GM12874 (cell line): ENCODE results near the gene XRCC2.

Source experiments
- TF ChIP-seq, protein P1 (sequence below): IDR thresholded peaks from 2 replicates; pipeline ENCODE4 v1.5.1; 2011; ENCODE audit warnings: low read depth, mild to moderate bottlenecking, control low read depth, low read length, moderate library complexity; ENCODE audit not compliant: insufficient read depth

XRCC2 gene

DNA sequence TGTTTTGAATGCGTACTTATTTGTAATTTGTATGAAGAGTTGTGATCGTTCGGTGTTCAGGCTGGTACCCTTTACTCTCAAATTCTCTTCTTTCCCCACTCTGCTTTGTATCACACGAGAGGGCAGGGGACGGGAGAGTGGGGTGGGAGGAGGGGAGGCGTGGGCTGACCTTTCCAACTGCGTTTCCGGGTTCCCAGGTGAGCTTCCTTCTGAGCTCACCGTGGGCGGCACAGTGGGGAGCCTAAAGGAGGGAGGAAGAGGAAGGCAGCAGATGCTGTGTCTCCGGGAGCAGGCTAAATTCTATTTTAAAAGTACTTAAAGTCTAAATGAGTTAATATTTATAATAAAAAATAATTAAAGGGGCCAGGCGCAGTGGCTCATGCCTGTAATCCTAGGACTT, 7.4 kb upstream of the XRCC2 start:
- TF ChIP-seq, protein P1, sequence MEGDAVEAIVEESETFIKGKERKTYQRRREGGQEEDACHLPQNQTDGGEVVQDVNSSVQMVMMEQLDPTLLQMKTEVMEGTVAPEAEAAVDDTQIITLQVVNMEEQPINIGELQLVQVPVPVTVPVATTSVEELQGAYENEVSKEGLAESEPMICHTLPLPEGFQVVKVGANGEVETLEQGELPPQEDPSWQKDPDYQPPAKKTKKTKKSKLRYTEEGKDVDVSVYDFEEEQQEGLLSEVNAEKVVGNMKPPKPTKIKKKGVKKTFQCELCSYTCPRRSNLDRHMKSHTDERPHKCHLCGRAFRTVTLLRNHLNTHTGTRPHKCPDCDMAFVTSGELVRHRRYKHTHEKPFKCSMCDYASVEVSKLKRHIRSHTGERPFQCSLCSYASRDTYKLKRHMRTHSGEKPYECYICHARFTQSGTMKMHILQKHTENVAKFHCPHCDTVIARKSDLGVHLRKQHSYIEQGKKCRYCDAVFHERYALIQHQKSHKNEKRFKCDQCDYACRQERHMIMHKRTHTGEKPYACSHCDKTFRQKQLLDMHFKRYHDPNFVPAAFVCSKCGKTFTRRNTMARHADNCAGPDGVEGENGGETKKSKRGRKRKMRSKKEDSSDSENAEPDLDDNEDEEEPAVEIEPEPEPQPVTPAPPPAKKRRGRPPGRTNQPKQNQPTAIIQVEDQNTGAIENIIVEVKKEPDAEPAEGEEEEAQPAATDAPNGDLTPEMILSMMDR: no peak

DNA sequence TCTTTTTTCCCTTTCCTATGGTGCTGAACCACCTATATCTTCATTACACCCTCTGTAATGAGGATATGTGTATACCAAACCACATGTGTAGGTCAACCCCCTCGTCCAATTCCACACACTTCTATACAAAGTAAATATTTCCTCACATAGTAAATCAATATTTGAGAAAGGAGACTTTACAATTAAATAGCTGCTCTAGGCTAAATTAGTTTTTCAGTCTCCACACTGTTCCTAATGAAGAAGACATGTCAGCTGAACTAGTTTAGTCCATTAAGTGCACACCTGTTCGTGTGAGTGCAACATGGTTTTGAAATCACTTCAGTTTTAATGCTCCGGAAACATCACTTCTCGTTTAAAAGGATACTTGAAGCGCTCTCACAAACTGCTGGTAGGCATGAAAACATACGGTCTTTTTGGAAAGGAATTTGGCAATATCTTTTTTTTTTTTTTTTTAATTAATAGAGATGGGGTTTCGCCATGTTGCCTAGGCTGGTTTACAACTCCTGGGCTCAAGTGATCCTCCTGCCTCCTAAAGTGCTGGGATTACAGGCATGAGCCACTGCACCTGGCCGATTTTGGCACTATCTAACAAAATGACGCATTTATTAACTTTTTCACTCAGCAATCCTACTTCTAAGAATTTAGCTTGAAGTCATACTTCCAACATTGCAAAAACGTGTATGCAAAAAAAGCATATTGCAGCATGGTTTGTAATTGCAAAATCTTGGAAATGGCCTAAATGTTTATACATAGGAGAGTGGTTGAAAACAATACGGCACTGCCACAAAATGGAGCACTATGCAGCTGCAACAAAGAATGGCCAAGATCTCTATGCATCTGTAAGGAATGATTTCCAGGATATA, 2.1 kb upstream of the XRCC2 start:
- TF ChIP-seq, protein P1: no peak

DNA sequence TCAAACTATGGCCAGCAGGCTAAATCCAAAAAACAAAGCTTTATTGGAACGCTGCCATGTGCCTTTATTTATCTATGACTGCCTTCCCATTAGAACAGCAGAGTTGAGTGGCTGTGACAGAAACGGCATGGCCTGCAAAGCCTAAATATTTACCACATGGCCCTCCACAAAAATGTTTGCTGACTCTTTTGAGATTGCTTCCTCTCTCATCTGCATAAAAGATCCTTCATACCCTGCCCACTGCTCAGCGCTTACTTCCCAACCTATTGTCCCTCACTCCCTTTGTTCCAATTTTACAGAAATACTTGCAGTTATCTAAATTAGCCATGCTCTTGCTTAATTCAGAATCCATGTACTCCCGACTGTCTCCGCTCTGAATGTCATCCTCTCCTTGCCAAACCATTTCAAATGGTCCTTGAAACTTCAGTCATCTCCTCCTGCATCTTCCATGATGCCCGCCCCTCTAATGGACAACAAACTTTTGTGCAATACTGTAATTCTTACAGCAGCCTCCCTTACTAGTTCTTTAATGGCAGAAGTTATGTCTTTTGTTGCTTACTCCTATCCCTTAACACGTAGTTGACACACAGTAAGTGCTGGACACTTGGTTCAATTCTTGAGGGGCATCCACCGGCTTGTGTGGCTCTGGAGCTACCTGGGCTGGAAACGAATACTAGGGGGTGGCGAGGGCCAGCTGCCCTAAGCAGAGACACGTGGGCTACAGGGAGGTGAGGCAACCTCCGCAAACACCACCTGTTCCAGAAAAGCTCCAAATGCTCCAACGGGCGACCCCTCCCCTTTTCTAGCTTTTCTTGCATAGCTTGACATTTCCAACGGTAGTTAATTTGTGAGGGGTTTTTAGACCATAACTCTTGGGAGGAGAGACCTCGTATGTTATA, 832 bp downstream of the XRCC2 start:
- TF ChIP-seq, protein P1: no peak

DNA sequence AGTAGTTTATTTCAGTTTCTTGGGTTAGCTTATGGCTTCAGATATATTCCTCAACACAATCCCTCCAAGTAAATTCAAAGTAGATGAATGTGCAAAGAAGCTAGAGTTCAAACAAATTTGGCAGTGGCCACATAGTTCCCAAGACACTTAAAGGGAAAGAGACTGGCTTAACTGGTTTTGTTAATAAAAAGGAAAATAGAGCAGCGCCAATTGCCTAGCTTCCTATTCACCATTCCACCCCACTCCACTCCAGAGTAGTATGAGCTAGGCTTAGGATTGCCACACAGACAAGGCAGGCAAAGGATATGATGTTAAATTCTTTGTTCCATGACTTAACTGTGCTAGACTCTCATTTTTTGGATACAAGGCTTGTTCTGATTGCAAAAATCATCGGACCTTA, 2.0 kb downstream of the XRCC2 start:
- TF ChIP-seq, protein P1: no peak

DNA sequence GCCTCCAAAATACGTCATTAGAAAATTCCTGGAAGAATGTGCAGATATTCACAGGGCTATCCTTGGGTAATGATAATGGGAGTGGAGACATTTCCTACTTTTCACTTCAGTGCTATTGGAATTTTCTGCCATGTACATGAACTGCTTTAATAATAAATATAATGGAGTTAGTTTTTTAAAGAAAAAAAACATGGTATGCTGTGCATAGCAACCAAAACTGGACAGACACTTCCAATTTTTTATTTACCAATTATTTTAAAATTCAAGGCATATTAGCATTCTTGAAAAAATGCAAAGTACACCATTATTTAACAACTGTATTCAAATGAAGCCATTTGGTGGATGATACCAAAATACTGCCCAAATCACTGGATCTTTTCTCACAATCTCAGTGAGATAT, 3.3 kb downstream of the XRCC2 start:
- TF ChIP-seq, protein P1: no peak

DNA sequence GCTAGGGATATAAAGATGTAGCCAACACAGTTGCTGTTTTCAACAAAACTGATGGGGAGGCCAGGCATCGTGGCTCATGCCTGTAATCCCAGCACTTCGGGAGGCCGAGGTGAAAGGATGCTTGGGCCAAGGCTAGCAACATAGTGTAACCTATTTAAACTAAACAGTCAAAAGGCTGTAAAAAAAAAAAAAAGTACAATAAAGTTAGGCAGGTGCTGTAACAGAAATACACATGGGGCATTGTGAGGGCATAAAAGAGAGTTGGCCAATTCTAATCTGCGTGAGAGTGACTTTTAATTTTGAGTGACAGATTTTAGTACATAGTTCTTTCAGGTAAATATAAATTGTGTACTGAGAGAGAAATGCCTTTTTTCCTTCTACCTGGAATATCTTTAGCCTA, 6.2 kb downstream of the XRCC2 start:
- TF ChIP-seq, protein P1: no peak

DNA sequence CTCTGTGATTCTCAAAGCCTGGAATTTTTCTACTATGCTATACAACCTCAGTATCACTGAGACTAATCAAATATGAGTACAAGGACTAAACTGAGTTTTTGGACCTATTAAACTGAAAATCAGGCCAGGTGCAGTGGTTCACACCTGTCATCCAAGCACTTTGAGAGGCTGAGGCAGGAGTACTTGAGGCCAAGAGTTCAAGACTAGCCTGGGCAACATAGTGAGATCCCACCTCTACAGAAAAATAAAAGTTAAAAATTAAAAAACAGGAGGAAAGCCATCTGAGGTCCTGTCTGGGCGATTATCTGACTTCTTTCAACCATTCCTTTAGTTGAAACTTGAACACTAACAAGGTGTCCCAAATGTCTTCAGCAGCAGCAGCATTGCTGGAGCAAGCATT, 7.0 kb downstream of the XRCC2 start:
- TF ChIP-seq, protein P1: no peak
